Amniotic epithelial cell (primary cell): Measurements from ENCODE around the gene MCTP1.

Source experiments
- DNase-seq: peaks from one replicate; pipeline ENCODE4 v3.0.0-alpha.2; 2010; ENCODE audit warnings: low read depth

MCTP1 gene

DNA sequence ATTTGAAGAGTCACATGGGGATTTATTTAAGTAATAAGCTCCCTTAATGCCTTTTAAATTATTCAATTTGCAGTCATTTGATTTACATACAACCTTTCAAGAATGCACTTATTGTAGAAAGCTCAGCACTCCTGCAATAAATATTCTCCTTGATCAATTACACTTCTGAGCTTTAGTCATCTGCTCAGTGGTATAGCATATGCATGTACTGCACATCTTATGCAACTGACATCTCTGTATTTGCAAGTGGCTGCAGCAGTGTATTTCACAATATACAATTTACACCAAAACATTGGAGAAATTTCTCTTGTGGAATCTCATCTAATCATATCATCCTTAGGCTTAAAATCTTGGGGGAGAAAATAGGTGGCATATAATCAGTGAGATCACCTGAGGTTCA is 340.7 kb downstream of the MCTP1 start:
- no peak for DNase-seq

- no peak for DNase-seq
Measured at GRCh38 chr5:94941122-94941755, 343.7 kb downstream of the MCTP1 start.

GRCh38 chr5:94932259-94932658 is 352.6 kb downstream of the MCTP1 start:
- DNase-seq: no peak

DNA sequence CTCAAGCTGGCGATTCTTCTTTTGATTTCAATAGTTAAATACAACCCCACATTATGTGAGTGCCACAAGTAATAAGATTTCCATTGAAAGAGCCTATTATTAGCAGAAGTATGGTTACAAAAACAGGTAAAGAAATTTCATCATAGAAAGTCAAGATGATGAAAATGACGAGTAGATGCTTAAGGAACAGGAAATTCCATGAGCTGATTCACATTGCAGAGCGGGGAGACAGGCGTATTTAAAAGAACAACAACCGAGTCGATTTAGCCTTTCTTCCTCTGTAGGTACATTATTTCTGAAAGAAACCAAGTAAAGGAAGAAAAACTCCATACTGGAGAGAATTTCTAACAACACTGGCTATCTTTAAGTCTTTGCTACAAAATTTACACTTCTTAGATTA is 356.0 kb downstream of the MCTP1 start:
- DNase-seq: peak; percentile 47

DNA sequence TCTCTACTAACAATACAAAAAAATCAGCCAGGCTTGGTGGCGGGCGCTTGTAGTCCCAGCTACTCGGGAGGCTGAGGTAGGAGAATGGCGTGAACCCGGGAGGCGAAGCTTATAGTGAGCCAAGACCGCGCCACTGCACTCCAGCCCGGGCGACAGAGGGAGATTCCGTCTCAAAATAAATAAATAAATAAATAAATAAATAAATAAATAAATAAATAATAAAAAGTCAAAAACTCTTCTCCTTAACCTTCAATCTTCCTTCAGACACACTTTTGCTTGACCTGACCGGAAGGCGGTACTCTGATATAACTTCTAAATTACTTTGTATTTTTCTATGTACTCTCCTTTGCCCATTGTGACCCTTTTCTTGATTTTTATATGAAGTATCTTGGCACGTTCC is 364.3 kb downstream of the MCTP1 start:
- no peak for DNase-seq

GRCh38 chr5:94916619-94917018 is 368.3 kb downstream of the MCTP1 start:
- no peak for DNase-seq

- no peak for DNase-seq
Measured at GRCh38 chr5:94911276-94911675, 373.6 kb downstream of the MCTP1 start.

- DNase-seq: no peak
Measured at GRCh38 chr5:94910721-94911120, 374.2 kb downstream of the MCTP1 start.

- DNase-seq: peak; percentile 40
Measured at GRCh38 chr5:94908889-94909480, 375.9 kb downstream of the MCTP1 start.

- DNase-seq: no peak
Measured at GRCh38 chr5:94906750-94907149, 378.1 kb downstream of the MCTP1 start.

- DNase-seq: no peak
Measured at GRCh38 chr5:94903726-94904125, 381.2 kb downstream of the MCTP1 start.

DNA sequence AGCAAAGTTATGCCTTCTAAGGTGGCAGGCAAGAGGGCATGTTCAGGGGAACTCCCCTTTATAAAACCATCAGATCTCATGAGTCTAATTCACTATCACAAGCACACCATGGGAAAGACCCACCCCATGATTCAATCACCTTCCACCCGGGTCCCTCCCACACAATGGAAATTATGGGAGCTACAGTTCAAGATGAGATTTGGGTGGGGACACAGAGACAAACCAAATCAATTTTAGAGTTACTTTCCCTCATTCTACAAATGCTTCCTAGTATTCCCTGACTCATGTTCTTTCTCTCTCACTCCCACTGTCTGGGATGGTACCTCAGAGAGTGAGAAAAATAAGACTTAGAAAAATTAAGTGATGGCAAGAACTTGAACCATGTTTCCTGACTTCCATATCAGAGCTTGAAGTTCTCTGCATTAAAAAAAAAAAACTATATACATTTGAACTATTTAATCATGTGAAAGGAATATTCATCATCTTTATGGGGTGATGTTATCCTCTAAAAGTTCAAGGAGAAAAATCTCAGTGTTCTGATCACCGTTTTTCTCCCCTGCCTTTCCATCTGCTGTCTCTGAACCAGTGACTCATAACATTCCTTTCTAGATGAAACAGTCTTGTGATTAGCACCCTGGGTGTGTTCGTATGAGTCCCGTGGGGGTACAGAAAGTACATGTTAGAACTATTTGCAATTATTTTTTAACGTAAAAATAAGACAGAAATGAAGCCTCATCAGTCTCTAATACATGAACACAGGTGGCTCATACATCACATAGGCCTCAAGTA is 383.5 kb downstream of the MCTP1 start:
- peak; percentile 78 for DNase-seq

- DNase-seq: no peak
Measured at GRCh38 chr5:94900006-94900505, 384.8 kb downstream of the MCTP1 start.

- peak; percentile 32 for DNase-seq
Measured at GRCh38 chr5:94893412-94894135, 391.3 kb downstream of the MCTP1 start.

DNA sequence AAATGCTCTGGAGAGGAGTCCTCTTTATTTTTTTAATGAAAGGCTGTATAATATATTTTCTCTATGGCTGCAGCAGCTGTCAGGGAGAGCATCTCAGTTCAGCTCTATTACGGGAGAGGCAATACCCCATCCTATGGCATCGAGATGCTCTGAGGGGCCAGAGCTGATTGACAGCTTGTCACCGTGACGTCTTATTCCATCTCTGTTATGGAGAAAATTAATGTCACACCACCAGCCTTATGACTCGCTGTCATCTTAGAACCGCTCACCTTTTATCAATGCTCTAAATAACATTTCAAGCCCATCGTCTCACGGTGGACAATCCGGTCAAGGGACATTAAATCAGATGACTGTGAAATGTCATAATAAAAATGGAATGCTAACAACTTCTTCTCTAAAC is 392.9 kb downstream of the MCTP1 start:
- DNase-seq: no peak

DNA sequence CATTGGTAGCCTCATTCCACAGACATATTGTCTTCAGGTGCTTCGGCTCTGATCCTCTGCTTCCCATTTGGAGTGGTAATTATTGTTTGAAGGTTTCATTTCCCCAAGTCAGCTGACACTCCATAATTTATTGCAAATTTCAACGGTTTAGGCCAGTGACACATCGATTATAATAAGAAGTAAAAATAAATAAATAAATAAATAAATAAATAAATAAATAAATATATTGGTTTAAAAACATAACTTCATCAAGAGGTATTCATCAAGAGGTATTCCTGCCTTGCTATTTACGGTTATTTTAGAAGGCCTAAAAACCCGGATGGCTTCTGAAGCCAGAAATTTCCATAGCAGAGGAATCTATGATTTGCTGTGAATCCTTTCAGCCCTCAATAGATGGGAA is 393.3 kb downstream of the MCTP1 start:
- no peak for DNase-seq

DNA sequence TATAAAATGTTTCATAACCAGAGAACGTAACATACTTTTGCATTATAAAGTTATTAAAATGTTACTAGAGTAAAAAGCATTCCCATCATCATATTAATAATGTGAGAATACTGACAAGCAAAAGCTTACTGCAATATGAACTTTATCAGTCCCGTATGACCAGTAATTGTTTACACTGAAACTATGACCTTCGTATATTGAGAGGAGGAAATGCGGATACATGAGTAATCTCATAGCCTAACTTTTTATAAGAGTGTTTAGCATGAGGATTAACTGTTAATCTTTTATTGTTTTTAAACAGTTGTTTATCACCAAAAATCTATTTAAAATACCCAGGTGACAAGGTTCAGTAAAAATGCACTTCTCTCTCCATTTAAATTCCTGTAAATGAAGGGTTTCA is 394.0 kb downstream of the MCTP1 start:
- DNase-seq: no peak

DNA sequence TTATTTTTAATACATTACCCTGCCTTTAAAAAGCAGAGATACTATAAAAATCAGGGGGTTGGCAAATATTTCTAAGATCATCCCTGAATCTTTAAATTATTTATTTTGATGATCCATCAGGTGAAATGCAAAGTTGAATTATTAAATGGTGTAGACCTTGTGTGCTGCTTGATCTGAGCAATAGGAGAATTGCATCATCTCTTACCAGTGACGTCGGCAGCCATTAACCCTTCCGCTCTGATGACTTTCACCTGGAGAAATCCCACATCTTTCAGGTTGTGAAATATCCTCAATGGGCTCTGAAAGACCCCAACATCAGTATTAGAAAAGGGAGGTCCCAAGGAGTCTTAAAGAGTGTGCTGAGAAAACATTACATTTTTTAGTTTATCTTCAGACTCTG is 396.2 kb downstream of the MCTP1 start:
- DNase-seq: peak; percentile 7

DNA sequence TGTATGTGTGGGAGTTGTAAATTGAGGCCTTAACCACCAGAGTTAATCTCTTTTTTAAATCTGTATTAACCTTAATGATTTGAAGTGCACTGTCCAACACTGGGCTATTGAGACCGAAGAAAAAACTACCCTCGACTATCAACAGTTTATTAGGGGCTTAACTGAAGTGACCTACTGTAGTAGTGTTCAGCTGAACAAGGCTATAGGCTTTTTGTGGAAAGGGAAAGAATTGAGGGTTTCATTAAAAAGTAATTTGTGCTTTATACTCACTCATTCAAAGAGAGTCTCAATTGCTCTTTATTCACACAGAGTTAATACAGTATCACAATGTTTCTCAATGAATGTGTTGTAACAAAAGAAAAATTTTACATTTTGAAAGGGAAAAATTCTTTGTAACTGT is 399.0 kb downstream of the MCTP1 start:
- DNase-seq: peak; percentile 31

DNA sequence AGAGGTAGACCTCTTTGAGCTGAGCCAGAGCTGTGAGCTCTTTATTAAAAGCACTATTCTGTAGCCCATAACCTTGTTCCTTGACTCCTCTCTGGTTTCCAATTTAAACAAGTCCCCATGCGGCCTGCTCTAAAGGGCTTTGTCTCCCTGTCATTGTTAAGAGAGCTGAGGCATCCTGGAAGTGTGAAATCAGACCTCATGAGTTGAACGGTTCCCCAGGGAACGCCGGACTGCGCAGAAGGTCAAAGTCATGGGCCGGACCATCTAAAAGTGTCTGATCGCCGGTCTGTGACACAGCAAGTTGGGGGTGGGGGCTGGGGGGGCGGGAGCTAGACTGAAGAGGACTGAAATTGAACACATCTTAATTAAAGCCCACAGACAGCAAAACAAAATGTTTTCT is 400.6 kb downstream of the MCTP1 start:
- DNase-seq: no peak

- DNase-seq: no peak
Measured at GRCh38 chr5:94872526-94872925, 412.4 kb downstream of the MCTP1 start.

DNA sequence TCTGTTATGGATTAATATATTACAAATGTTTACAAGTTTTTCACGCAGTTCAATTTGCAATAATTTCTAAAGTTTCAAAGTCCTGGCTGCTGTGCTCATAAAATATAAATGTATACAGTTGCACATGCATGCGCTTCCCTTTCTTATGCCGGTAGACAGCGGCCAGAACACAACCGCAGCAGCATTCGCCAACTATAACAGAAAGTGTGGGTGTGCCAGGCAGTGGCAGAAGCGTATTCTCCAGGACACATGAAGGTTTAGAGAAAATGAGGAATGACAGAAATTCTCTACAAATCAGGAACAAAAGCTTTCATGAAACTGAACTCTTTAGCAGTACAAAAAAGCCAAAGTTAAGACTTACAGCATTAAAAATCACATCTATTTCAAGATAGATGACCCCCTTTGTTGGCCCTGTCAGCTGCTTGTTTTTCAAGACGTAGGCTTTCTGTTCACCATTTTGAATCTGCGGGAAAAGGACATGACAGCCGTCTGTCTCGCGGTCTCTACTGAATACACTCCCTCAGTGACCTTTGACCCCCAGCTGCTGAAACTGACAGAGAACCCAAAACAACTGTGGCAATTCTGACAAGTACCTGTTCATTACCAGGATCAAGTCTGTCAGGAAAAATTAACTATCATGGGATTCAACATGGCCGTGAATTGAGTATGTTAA is 414.2 kb downstream of the MCTP1 start:
- peak; percentile 9 for DNase-seq
